GM12801 (cell line): ENCODE data around the gene IGFALS.

Source experiments
- CTCF ChIP-seq: IDR thresholded peaks from one replicate; pipeline ENCODE4 v1.5.1; 2011; ENCODE audit warnings: control low read depth; ENCODE audit not compliant: insufficient read length; ENCODE audit errors: extremely low read depth

The IGFALS gene

GRCh38 chr16:1791256-1791942 is 2.1 kb downstream of the IGFALS start:
- no peak for TF ChIP-seq CTCF

GRCh38 chr16:1790611-1791255 is 2.8 kb downstream of the IGFALS start:
- no peak for TF ChIP-seq CTCF

GRCh38 chr16:1790261-1790610 is 3.3 kb downstream of the IGFALS start:
- no peak for TF ChIP-seq CTCF

- no peak for TF ChIP-seq CTCF
These were observed 3.9 kb downstream of the IGFALS start for GRCh38 chr16:1789643-1790045.

- no peak for TF ChIP-seq CTCF
These were observed 4.8 kb downstream of the IGFALS start for GRCh38 chr16:1788708-1789100.

- no peak for TF ChIP-seq CTCF
These were observed 5.3 kb downstream of the IGFALS start for GRCh38 chr16:1788095-1788707.

- TF ChIP-seq CTCF, result no peak
These were observed 6.0 kb downstream of the IGFALS start for GRCh38 chr16:1787322-1788094.
